ENCODE results near the gene SPAG16.

The SPAG16 gene

DNA sequence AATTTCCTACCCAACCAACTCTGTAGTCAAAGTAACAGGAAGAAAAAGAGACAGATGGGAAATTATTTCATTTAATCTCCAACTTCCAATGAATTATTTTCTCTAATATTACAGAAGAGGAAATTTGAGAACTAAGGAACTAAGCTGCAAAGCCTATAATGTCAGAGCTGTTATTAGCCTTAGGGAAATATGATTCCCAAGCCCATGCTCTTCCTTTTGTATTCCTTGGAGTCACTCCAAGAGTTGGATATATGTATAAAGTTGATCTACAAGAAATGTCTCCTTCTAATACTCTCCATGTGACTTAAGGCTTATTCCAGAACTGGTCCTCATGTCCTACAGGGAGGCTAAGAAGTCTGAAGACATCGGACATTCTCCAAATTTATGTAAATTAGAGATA lies 1095.0 kb downstream of the SPAG16 start:
- no peak for DNase-seq (ENCODE audit: low read depth in 2 of 2)

DNA sequence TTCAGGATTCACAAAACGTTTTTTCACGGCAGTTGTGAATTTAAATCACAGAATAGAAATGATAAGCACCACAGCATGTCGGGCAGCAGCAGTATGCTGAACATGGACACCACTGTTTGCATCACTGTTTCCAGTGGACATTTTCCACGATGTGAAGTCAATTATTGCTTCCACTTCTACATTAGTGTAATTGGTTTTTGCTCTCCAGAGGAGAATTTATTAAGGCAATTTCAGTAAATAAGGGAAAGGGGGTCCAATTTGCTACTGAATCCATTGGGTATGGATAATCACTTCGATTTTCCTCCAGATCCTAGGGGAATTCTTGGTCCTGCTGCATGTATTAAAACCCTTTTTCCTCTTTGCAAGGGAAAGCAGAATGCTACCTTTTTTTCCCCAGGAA lies 1096.4 kb downstream of the SPAG16 start:
- DNase-seq (ENCODE audit: low read depth in 2 of 2) = no peak

GRCh38 chr2:214382229-214382628 lies 1098.0 kb downstream of the SPAG16 start:
- DNase-seq (ENCODE audit: low read depth in 2 of 2) = no peak

GRCh38 chr2:214386720-214387119 lies 1102.5 kb downstream of the SPAG16 start:
- no peak for DNase-seq (ENCODE audit: low read depth in 2 of 2)

- DNase-seq (ENCODE audit: low read depth in 2 of 2) = no peak
These were observed 1105.1 kb downstream of the SPAG16 start for GRCh38 chr2:214389334-214389733.

DNA sequence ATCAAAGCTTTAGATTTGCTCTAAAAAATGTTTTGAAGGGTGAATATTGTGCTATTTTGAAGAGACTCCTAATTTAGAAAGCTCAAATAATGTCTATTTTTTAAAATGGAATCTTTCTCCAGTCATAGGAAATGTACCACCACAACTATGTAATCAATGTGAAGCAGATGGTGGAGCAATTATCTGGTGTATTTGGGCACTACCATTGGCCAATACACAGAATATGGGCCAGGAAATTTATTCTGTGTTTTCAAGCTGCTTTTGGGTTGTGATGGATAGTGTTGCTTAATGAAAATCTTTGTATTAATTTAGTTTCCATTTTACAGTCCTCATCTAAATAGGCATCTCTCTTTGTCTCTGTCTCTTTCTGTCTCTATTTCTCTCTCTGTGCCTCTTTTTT lies 1109.5 kb downstream of the SPAG16 start:
- DNase-seq (ENCODE audit: low read depth in 2 of 2) = no peak

DNA sequence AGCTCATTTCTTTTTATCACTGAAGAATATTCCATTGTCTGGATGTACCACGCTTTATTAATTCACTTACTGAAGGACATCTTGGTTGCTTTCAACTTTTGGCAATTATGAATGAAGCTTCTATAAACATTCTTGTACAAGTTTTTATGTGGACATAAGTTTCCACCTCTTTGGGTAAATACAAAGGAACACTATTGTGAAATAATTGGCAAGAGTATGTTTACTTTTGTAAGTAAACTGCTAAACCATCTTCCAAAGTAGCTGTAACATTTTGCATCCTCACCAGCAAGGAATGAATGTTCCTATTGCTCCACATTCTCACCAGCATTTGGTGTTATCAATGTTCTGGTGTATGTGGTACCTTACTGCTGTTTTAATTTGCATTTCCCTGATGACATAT lies 1110.8 kb downstream of the SPAG16 start:
- DNase-seq (ENCODE audit: low read depth in 2 of 2) = no peak

GRCh38 chr2:214401580-214401979 lies 1117.3 kb downstream of the SPAG16 start:
- no peak for DNase-seq (ENCODE audit: low read depth in 2 of 2)

DNA sequence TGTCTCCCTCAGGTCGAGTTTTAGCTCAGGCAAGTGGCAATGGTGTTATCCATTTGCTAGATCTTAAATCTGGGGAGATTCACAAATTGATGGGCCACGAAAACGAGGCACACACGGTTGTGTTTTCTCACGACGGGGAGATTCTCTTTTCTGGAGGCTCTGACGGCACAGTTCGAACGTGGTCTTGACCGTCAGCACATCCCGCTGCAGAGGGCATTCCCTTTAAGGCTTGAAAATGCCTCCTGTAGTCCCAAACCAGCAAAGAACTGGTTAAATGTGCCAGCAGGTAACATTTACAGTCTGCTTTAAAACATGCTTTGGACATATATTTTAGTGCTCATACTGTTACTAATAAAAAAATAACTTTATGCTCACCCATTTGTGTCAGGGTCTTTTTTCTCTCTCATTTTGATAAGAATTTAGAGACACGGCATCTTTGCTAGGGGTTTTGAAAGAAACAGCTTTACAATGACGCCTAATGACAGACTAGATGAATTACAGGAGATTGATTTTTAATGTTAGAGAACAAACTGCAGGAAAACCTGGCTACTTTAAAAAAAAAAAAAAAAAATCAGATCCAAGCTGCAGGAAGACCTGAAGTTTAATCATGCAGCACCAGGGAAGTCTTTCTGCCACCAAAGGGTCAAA lies 1126.0 kb downstream of the SPAG16 start:
- DNase-seq (ENCODE audit: low read depth in 2 of 2) = no peak

DNA sequence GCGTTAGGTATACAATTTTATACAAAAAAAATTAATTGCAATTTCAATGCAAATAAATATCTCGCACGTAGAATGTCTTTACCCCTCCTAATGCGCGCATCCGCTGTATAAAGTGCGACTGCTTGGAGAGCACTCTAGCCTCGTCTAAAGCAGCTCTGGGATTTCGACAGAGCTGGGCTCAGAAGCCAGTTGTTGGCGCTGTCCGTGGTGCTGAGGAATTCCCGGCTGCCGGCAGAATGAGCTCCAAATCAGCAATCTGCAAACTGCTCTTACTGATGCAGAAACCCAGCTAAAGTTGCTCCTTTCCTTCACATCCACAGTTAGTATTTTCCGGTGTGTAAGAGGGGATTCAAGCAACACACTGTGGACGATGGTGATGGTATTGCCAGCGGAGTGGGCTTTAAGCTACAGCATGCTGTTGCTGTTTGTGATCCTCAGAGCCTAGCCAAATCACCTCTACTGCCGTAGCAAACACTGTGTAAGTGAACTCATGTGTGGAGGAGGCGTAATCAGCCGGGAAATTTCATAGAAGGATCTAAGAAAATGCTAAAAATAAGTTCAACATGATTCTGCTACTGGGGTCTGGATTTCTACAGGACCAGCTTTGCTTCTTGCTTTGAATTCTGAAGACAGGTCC lies 1126.8 kb downstream of the SPAG16 start, which contains the start of gene VWC2L:
Gene VWC2L, plus strand, starts transcription at position 137 of the 637 bp plus-strand sequence. CDS start 3,140 bp downstream, outside the sequence.
- no peak for DNase-seq (ENCODE audit: low read depth in 2 of 2)

DNA sequence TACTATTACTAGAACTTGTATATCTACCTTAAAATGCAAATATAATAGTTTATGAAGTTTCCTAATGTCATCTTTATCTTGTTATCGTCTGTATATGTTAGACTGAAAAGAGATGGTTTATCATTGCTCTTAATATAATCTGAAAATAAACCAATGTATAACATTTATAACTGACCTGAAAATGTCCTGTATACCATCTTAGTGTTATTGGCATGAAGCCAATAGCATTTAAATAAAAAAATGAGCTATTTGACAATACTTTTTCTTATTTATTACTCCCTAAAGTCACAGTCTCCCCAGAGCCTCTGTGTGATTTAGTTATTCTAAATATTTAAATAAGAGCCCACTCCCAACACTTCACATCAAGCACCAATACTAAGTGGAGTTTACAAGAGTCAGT lies 1128.4 kb downstream of the SPAG16 start:
- DNase-seq (ENCODE audit: low read depth in 2 of 2) = no peak

GRCh38 chr2:214436470-214436869 lies 1152.2 kb downstream of the SPAG16 start:
- DNase-seq (ENCODE audit: low read depth in 2 of 2) = no peak

- no peak for DNase-seq (ENCODE audit: low read depth in 2 of 2)
These were observed 1166.0 kb downstream of the SPAG16 start for GRCh38 chr2:214450118-214450894.

GRCh38 chr2:214451516-214452275 lies 1167.4 kb downstream of the SPAG16 start:
- DNase-seq (ENCODE audit: low read depth in 2 of 2) = no peak

All from stimulated activated CD4-positive, alpha-beta T cell treated with anti-CD3 and anti-CD28 coated beads, Interleukin-1b, Interleukin-23, amount 100 ng/mL, for 1 hour (primary cell).